SK-N-SH (cell line): ENCODE results near the gene PDE4D. TPM values are rescaled to one million over a fixed set of nuclear protein-coding genes. Genes with fewer than 3 reads are reported as not detected.

Experiments
- CTCF ChIA-PET: fragments of 300-600, 350-600 bp; formaldehyde crosslinking; extraction: SDS; loops from one replicate; lab custom pipeline; 2021; lab: Yijun Ruan, JAX
- POLR2A ChIA-PET: fragments of 350-600 bp; sonication (Branson Sonifier 250); formaldehyde crosslinking; extraction: SDS; loops from one replicate; lab custom pipeline; 2020; ENCODE audit warnings: antibody characterized with exemption, inconsistent platforms; lab: Yijun Ruan, JAX
- DNase-seq: peaks from one replicate; pipeline ENCODE4 v3.0.0; 2012
- H2AFZ ChIP-seq: fragments of 200-600 bp; sonication (generic); 2 replicates; pipeline ENCODE4 v1.8.1; 2016; ENCODE audit warnings: antibody characterized with exemption, mild to moderate bottlenecking, low read depth
- H3F3A ChIP-seq: fragments of 200-600 bp; sonication (generic); replicated peaks from 2 replicates; pipeline ENCODE3; 2016; ENCODE audit warnings: antibody characterized with exemption, mild to moderate bottlenecking; ENCODE audit not compliant: insufficient read depth
- H3K27ac ChIP-seq, 2 experiments: fragments of 200-500 bp in 1 of 2; fragments of 200-600 bp in 1 of 2; sonication (Bioruptor generic) in 1 of 2; sonication (generic), shearing (Covaris generic) in 1 of 2; 2 replicates each; pipeline versions ENCODE4 v1.5.1 to v1.6.1; 2014 to 2016; ENCODE audit warnings: low read depth in 2 of 2, inconsistent platforms in 1 of 2, low read length in 1 of 2, mild to moderate bottlenecking in 1 of 2, mixed read lengths in 1 of 2
- H3K27me3 ChIP-seq: fragments of 200-600 bp; sonication (generic), shearing (Covaris generic); 2 replicates; pipeline ENCODE4 v1.6.1; 2016; ENCODE audit warnings: mixed run types; ENCODE audit not compliant: insufficient read depth
- H3K36me3 ChIP-seq, 2 experiments: fragments of 200-500 bp in 1 of 2; fragments of 200-600 bp in 1 of 2; sonication (Bioruptor generic) in 1 of 2; sonication (generic) in 1 of 2; replicated peaks in 1 of 2; 2 replicates each; pipeline versions ENCODE3 to v1.5.1; 2014 to 2016; ENCODE audit warnings: low read length in 1 of 2, mild to moderate bottlenecking in 1 of 2; ENCODE audit not compliant: insufficient read depth in 2 of 2, control insufficient read depth in 1 of 2
- H3K4me1 ChIP-seq, 2 experiments: fragments of 200-500 bp in 1 of 2; fragments of 200-600 bp in 1 of 2; sonication (Bioruptor generic) in 1 of 2; sonication (generic), shearing (Covaris generic) in 1 of 2; 2 replicates each; pipeline versions ENCODE4 v1.5.1 to v1.6.1; 2014 to 2016; ENCODE audit warnings: low read depth in 1 of 2, low read length in 1 of 2, mixed run types in 1 of 2; ENCODE audit not compliant: insufficient read depth in 2 of 2, control insufficient read depth in 1 of 2
- H3K4me2 ChIP-seq: fragments of 200-600 bp; sonication (generic), shearing (Covaris generic); 2 replicates; pipeline ENCODE4 v1.6.1; 2017; ENCODE audit warnings: mixed run types
- H3K4me3 ChIP-seq, 2 experiments: fragments of 200-500 bp in 1 of 2; fragments of 200-600 bp in 1 of 2; sonication (Bioruptor generic) in 1 of 2; sonication (generic), shearing (Covaris generic) in 1 of 2; 2 replicates each; pipeline versions ENCODE4 v1.5.1 to v1.8.1; 2014 to 2016; ENCODE audit warnings: low read depth in 2 of 2, inconsistent platforms in 1 of 2, low read length in 1 of 2, mild to moderate bottlenecking in 1 of 2, mixed read lengths in 1 of 2, moderate library complexity in 1 of 2
- H3K79me2 ChIP-seq: fragments of 200-600 bp; sonication (generic); 2 replicates; pipeline ENCODE4 v1.8.1; 2017; ENCODE audit warnings: mild to moderate bottlenecking; ENCODE audit not compliant: insufficient read depth
- H3K9ac ChIP-seq: fragments of 200-600 bp; sonication (generic); 2 replicates; pipeline ENCODE4 v1.6.1; 2017; ENCODE audit warnings: mixed run types
- H3K9me2 ChIP-seq: fragments of 200-600 bp; sonication (generic); 2 replicates; pipeline ENCODE4 v1.6.1; 2017; ENCODE audit warnings: mixed run types
- H3K9me3 ChIP-seq: fragments of 200-600 bp; sonication (generic); 2 replicates; pipeline ENCODE4 v1.6.1; 2017; ENCODE audit warnings: mixed run types, mild to moderate bottlenecking, moderate library complexity
- H4K20me1 ChIP-seq: fragments of 200-600 bp; sonication (generic); 2 replicates; pipeline ENCODE4 v1.6.1; 2017; ENCODE audit warnings: mild to moderate bottlenecking, mixed run types; ENCODE audit not compliant: insufficient read depth
- EZH2phosphoT487 ChIP-seq: fragments of 200-600 bp; sonication (generic); IDR thresholded peaks from 2 replicates; pipeline ENCODE4 v1.6.1; 2017; ENCODE audit warnings: low read depth, mixed run types, mild to moderate bottlenecking, antibody characterized with exemption, moderate library complexity, borderline replicate concordance
- FOXM1 ChIP-seq: IDR thresholded peaks from 2 replicates; pipeline ENCODE4 v1.4.0; 2012; ENCODE audit warnings: low read depth, mild to moderate bottlenecking
- GABPA ChIP-seq: IDR thresholded peaks from 2 replicates; pipeline ENCODE4 v1.4.0; 2012; ENCODE audit warnings: low read depth, mild to moderate bottlenecking
- IRF3 ChIP-seq: fragments of 150-350 bp; IDR thresholded peaks from 2 replicates; pipeline ENCODE4 v1.6.1; 2016; ENCODE audit warnings: mild to moderate bottlenecking, low read depth, low read length
- MEF2A ChIP-seq: IDR thresholded peaks from 2 replicates; pipeline ENCODE4 v1.4.0; 2012; ENCODE audit warnings: low read depth, borderline replicate concordance
- MXI1 ChIP-seq: IDR thresholded peaks from 2 replicates; pipeline ENCODE4 v1.6.1; 2012; ENCODE audit warnings: mild to moderate bottlenecking, low read depth, low read length, improper control_type of control experiment
- NFIC ChIP-seq: IDR thresholded peaks from 2 replicates; pipeline ENCODE4 v1.4.0; 2012; ENCODE audit warnings: borderline replicate concordance
- NRF1 ChIP-seq: IDR thresholded peaks from 2 replicates; pipeline ENCODE4 v1.6.1; 2012; ENCODE audit warnings: low read depth, mild to moderate bottlenecking, low read length
- RFX5 ChIP-seq: IDR thresholded peaks from 2 replicates; pipeline ENCODE4 v1.6.1; 2012; ENCODE audit warnings: mild to moderate bottlenecking, improper control_type of control experiment, low read length
- RXRA ChIP-seq: IDR thresholded peaks from 2 replicates; pipeline ENCODE4 v1.4.0; 2012; ENCODE audit warnings: low read depth, mild to moderate bottlenecking, borderline replicate concordance
- SIN3A ChIP-seq: IDR thresholded peaks from 2 replicates; pipeline ENCODE4 v1.6.1; 2012; ENCODE audit warnings: low read depth, mild to moderate bottlenecking, low read length, moderate library complexity, borderline replicate concordance
- TCF12 ChIP-seq: IDR thresholded peaks from 2 replicates; pipeline ENCODE4 v1.4.0; 2012
- USF1 ChIP-seq: IDR thresholded peaks from 2 replicates; pipeline ENCODE4 v1.4.0; 2012; ENCODE audit warnings: low read depth, borderline replicate concordance
- USF2 ChIP-seq: fragments of 150-350 bp; IDR thresholded peaks from 2 replicates; pipeline ENCODE4 v1.6.1; 2017; ENCODE audit warnings: antibody characterized with exemption, low read length, low read depth, borderline replicate concordance
- YY1 ChIP-seq: IDR thresholded peaks from 2 replicates; pipeline ENCODE4 v1.4.0; 2012; ENCODE audit warnings: low read depth, mild to moderate bottlenecking
- WGBS: methylation state at CpG from one replicate; pipeline ENCODE4 v1.1.6; 2017; ENCODE audit warnings: low lambda C conversion rate; 5-methylcytosine and 5-hydroxymethylcytosine counted together
- polyA plus RNA-seq, 3 experiments: library from polyadenylated mRNA; depleted of rRNA; stranded (reverse); fragments of >200 nt; gene quantifications; 2 replicates each; pipeline ENCODE4 v1.2.3, GENCODE V29; 2012

Gene PDE4D
- polyA plus RNA-seq, 1 of the 3 experiments (the other 2 are of a cell fraction) = 2.4 TPM

- TF ChIP-seq USF1 (no peak), MEF2A (no peak), MXI1 (no peak), RFX5 (no peak), YY1 (no peak)
Observed at GRCh38 chr5:59142927-59143326, 750.6 kb downstream of the PDE4D start (continued).

GRCh38 chr5:59142138-59142537, 751.4 kb downstream of the PDE4D start:
- no peaks in the 10 kb centered on the region for H3K9me3 ChIP-seq
- WGBS = 96% methylated on average over 2 of the region's 2 CpGs
- no peak overlapping the region for H3K4me2 ChIP-seq
- H3K4me1 ChIP-seq = no peaks in the 10 kb centered on the region; a peak in 1 of 4 replicates
- DNase-seq = no peak
- no peak overlapping the region for H3K27ac ChIP-seq
- no peaks in the 10 kb centered on the region for H4K20me1 ChIP-seq
- no peak overlapping the region for H3K4me3 ChIP-seq
- no peaks in the 10 kb centered on the region for H3K79me2 ChIP-seq
- no peaks in the 10 kb centered on the region for H3F3A ChIP-seq
- CTCF ChIA-PET = no interaction called here
- TF ChIP-seq IRF3 = no peak
- no peak for TF ChIP-seq USF1
- no peak for TF ChIP-seq RXRA
- no peak for TF ChIP-seq NFIC
- TF ChIP-seq TCF12 = no peak
- TF ChIP-seq RFX5 = no peak
- POLR2A ChIA-PET = no interaction called here
- no peak overlapping the region for H2AFZ ChIP-seq
- H3K36me3 ChIP-seq = no peaks in the 10 kb centered on the region
- no peaks in the 10 kb centered on the region for H3K9me2 ChIP-seq
- H3K9ac ChIP-seq = no peak overlapping the region
- no peaks in the 10 kb centered on the region for H3K27me3 ChIP-seq

GRCh38 chr5:59140133-59140532, 753.4 kb downstream of the PDE4D start:
- no peaks in the 10 kb centered on the region for H4K20me1 ChIP-seq
- no peaks in the 10 kb centered on the region for H3K9me2 ChIP-seq
- H3F3A ChIP-seq = no peaks in the 10 kb centered on the region
- TF ChIP-seq GABPA (no peak), EZH2phosphoT487 (no peak), NRF1 (no peak), SIN3A (no peak), YY1 (no peak), USF2 (no peak), RFX5 (no peak), FOXM1 (no peak)
- no peaks in the 10 kb centered on the region for H3K27me3 ChIP-seq
- H3K79me2 ChIP-seq = no peaks in the 10 kb centered on the region
- H3K27ac ChIP-seq = no peak overlapping the region
- 93% methylated on average over 2 of the region's 2 CpGs for WGBS
- H2AFZ ChIP-seq = no peak overlapping the region
- peaks cover 0 to 3% of the 10 kb centered on the region in 2 experiments; a peak in 1 of 4 replicates for H3K4me1 ChIP-seq
- ChIA-PET POLR2A (no interaction called here), CTCF (interaction anchor here (2.5 kb wide), 1 partner anchor 34 kb away, joined by 7 read pairs; no protein-coding TSS in a partner anchor)
- no peak overlapping the region for H3K4me3 ChIP-seq
- no peak overlapping the region for H3K9ac ChIP-seq
- no peaks in the 10 kb centered on the region for H3K9me3 ChIP-seq
- no peak for DNase-seq
- no peak overlapping the region for H3K4me2 ChIP-seq
- no peaks in the 10 kb centered on the region for H3K36me3 ChIP-seq
